HG02943 (cell line): ENCODE measurements around the gene STEAP1B.
A peak's percentile ranks its signal among the peaks of the same experiment; 100 is the strongest.
"Not testable (repeated sequence)": the region's sequence is repeated elsewhere in the genome, so short reads cannot be mapped to it uniquely, and the experiment has no call there.

Experiments used
- ATAC-seq: cut with Tn5 transposase; IDR thresholded peaks from one replicate; pipeline ENCODE4 v1.9.1; 2021; ENCODE audit warnings: mild to moderate bottlenecking, low read depth, moderate library complexity; ENCODE audit not compliant: unreplicated experiment

The STEAP1B gene

DNA sequence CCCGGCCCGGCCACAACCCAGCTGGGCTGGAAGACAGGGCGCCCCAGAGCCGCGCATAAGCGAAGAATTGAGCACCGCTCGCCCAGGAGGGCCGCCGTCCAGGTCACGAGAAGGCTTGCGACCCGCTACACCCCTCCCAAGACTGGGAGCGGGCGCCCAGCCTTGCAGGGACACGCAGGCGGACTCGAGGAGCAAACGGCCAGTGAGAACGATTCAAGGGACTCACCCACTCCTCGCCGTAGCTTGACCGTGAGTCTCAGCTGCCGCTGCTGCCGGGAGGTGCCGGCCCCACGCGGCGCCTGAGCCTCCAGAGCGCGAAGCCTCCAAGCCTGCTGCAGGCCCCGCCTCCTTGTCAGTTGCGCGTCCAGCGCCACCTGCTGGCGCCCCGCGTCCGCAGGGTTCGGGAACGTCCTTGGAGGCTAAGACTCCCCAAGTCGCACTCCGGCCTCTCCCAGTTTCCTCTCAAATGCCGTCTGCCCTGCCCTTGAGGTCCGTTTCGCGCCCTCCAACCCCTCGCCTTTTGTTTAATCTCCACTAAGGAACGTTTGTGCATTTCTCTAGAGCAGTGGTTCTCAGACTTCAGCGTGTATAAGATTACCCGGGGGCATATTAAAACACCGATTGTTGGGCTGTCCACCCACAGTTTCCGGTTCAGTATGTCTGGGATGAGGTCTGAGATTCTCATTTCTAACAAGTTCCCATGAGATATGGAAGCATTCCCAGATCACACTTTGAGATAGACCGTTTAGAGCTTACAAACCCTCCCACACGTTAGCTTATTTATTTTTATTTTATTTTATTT, at the start of gene STEAP1B:
Gene STEAP1B, minus strand, starts transcription at position 301 of the 802 bp plus-strand sequence. CDS start 5,333 bp downstream, outside the sequence.
- ATAC-seq, result peak; percentile 88

GRCh38 chr7:22549051-22549450, 49.1 kb upstream of the STEAP1B start:
- ATAC-seq, result no peak

DNA sequence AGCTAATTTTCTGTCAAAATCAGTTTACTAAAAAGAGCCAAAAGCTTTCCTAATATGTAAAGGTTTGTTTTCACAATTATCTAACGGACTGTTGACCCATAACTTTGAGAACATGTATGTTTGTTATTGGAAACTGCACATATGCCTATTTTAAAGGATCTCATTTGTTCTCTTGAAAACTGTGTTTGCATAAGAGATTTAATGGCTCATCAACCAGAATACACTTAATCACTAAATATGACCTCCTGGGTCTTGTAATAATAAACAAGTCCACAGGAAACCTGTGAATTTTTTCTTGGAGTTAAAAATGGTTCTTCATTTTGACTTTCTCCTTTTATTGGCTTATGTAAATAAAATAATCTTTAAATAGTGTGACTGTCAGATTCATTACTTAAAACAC, 48.3 kb upstream of the STEAP1B start:
- ATAC-seq, result no peak

DNA sequence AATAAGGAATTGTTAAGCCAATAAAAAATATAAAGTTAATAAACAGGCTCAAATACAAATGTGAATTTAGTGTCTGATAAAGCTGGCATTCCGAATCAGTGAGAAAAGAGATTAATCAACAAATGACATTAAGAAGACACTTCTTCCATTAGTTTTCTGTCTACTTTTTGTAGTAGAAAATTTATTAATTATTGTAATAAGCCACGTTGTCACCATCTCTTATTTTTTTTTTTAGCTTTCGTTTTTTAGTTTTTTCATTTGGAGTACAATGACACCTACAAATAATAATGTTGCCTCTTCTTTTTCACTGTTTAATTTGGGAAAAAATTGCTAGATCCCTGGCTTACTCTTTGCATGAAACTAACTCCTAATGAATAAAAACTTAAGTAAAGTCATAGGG, 46.8 kb upstream of the STEAP1B start:
- no peak for ATAC-seq

DNA sequence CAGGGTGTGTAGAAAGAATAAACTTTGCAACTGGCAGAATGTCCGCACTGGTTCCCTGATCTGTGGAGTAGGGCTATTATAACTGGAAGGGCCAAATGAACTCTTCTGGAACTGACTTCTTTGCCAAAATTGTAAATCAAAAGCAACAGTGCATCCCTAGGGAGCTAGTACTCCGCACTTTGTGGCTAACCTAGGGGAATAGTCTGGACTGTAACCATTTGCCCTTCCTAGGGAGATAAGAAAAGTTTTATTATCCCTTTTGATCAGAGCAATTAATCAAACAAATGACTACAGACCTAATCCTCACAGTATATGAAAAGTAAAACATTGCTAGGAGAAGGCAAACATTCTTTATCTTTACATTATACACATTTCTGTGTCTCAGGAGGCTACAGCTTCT, 45.5 kb upstream of the STEAP1B start:
- no peak for ATAC-seq

DNA sequence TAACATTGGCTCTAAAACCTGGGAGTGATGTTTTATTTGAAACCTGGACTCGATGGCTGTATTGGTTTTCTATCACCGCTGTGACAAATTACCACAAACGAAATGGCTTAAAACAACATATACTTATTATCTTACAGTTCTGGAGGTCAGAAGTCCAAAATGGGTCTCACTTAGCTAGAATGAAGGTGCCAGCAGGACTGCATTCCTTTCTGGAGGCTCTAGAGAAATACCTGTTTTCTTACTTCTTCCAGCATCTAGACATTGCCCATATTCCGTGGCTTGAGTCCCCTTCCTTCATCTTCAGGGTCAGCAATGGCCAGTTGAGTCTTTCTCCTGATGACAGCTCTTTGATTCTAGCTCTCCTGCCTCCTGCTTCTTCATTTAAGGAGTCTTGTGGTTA, 44.3 kb upstream of the STEAP1B start:
- no peak for ATAC-seq

GRCh38 chr7:22543169-22543568, 43.2 kb upstream of the STEAP1B start:
- ATAC-seq, result no peak

DNA sequence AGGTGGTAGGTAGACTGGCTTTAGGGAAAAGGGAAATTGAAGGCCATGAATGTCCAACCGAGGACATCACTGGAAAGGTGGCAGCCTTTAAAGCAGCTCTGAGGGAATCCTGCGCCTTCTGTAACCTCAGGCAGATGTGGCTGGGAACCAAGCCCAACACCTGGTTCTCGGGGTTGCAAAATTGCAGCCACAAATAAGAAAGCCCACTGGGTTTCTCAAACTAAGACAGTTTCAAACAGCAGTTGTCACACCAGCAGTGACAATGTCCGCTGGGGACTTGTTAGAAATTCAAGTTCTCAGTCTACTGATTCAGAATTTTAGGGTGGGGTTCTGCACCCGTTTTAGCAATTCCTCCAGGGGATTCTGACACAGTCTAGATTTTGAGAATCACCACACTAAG, 42.7 kb upstream of the STEAP1B start:
- ATAC-seq, result no peak

GRCh38 chr7:22542254-22542653, 42.3 kb upstream of the STEAP1B start:
- ATAC-seq, result no peak

GRCh38 chr7:22541789-22542188, 41.8 kb upstream of the STEAP1B start:
- no peak for ATAC-seq

GRCh38 chr7:22528537-22528936, 28.5 kb upstream of the STEAP1B start:
- ATAC-seq, result not testable (repeated sequence)

- not testable (repeated sequence) for ATAC-seq
These were observed 24.5 kb upstream of the STEAP1B start for GRCh38 chr7:22524353-22524947.

DNA sequence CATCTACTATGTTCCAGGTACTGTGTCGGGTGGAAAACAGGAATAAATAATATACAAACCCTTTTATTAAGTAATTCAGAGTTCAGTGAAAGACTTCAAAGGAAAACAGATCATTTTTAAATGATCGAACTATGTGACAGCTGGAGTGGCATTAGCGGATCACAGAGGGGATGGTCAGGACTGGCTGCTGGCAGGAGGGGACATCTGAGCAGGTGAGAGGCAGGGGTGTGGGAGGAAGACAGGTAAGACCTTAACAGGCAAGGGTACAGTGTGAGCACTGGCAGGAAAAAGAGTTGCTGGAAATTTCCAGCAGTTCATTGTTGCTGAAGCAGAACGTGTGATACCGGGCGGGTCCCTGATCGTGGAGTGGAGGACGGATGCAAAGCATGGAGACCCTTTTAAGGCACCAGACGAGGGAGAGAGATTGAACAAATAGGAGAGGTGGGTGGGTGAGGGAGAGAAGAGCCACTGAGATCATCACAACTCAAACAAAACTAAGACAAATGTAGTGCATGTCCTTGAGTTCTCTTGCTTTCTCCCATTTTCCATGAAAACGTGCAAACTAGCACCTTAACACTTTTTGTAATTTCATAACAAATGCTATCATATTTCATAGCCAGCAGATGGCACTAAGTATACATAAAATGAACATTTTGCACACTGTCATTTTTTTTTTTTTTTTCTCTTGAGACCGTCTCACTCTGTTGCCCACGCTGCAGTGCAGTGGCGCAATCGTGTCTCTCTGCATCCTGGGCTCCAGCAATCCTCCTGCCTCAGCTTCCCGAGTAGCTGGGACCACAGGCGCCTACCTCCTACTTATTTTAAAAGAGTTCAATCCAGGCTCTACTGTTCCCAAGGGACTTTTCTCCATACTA, 23.7 kb upstream of the STEAP1B start:
- ATAC-seq, result not testable (repeated sequence)

DNA sequence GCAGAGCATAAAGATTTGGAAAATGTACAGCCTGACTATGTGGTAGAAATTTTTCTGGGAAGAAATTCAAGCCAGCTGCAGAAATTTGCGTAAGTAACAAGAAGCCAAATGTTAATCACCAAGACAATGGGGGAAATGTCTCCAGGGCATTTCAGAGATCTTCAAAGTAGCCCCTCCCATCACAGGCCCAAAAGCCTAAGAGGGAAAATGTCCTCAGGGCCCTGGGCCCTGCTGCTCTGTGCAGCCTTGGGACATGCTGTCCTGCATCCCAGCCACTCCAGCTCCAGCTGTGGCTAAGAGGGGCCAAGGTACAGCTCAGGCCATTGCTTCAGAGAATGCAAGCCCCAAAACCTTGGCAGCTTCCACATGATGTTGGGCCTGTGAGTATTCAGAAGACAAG, 19.6 kb upstream of the STEAP1B start:
- ATAC-seq, result not testable (repeated sequence)

DNA sequence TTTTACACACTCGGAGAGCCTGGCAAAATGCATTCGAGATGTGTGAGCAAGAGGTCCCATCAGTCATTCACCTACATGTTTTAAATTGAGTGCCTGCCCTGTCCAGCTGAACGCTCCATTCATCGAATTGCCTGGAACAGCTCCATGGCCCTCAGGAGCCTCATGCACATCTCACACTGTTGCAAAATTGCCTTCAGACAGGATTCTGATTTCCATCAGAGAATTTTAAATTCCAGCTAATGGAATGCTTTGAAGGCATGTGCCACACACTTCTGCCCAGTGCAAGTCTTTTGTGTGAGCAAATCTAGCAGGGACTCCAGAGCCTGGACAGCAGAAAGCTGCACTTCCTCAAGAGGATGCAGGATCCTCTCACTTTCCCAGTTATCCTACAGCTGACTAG, 17.0 kb upstream of the STEAP1B start:
- ATAC-seq, result not testable (repeated sequence)

- ATAC-seq, result not testable (repeated sequence)
These were observed 15.0 kb upstream of the STEAP1B start for GRCh38 chr7:22514963-22515362.

- not testable (repeated sequence) for ATAC-seq
These were observed 7.3 kb upstream of the STEAP1B start for GRCh38 chr7:22507320-22507719.

- not testable (repeated sequence) for ATAC-seq
These were observed 6.5 kb upstream of the STEAP1B start for GRCh38 chr7:22506316-22507020.

- not testable (repeated sequence) for ATAC-seq
These were observed 4.5 kb upstream of the STEAP1B start for GRCh38 chr7:22504519-22504918.

DNA sequence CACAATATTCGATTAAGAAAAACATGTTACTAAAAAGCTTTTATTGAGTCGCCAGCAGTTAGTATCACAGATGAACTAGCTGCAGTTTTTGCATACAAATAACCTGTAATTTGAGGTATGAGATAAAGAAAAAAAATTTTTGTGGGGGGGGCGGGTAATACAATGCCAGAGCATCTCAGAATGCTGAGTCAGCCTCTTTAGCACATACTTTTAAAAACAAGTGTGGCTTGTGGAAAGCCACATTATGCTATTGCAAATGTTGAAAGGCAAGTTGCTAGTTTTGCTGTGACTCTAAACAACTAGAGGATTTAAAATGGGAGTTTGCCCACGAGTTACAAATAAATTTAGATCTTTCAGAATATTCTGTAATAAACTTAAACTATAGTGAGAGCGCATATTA, 2.1 kb upstream of the STEAP1B start:
- ATAC-seq, result not testable (repeated sequence)
